ENCODE measurements around the gene SRGAP3. TPM values are rescaled to one million over a fixed set of nuclear protein-coding genes. Genes with fewer than 3 reads are reported as not detected.
A peak's percentile ranks its signal among the peaks of the same experiment; 100 is the strongest.

Gene SRGAP3
- total and polyA plus RNA-seq, 7 experiments from 2014 or later, result 1.4 to 6.0 (median 4.6) TPM

GRCh38 chr3:9179826-9180763 lies 69.4 kb downstream of the SRGAP3 start:
- no peaks in the 10 kb centered on the region for H3K27me3 ChIP-seq (ENCODE audit: control insufficient read depth in 2 of 2, insufficient read depth in 2 of 2, low read length in 2 of 2)
- H3K4me3 Mint-ChIP-seq, result peak overlapping the region; percentile 79 to 88 (median 84)
- peaks cover 18 to 48% (median 30%) of the 10 kb centered on the region in 7 donors for H3K4me1 Mint-ChIP-seq
- peaks cover 0 to 5% (median 0%) of the 10 kb centered on the region in 5 donors for H3K27me3 Mint-ChIP-seq
- H3K27ac ChIP-seq (ENCODE audit: low read depth, low read length), result peak overlapping the region; percentile 4
- peaks cover 0 to 8% (median 0%) of the 10 kb centered on the region in 5 donors for H3K36me3 Mint-ChIP-seq
- POLR2A ChIA-PET, result interaction anchor here (0.6 kb wide), 1 partner anchor 1091 kb away, joined by 5 read pairs; no protein-coding TSS in a partner anchor
- H3K4me1 ChIP-seq (ENCODE audit: control insufficient read depth in 2 of 2, insufficient read depth in 2 of 2, low read length in 2 of 2), result peaks cover 0 to 20% of the 10 kb centered on the region in 2 donors
- no peaks in the 10 kb centered on the region for H3K36me3 ChIP-seq (ENCODE audit: control insufficient read depth in 2 of 3, insufficient read depth in 3 of 3, low read length in 3 of 3)
- ATAC-seq, result peak; percentile 72
- peak in 4 of 9 donors; percentile 13 to 28 (median 14) for DNase-seq
- intact Hi-C loops (cut with micrococcal nuclease), result loop anchor here (1.0 to 5.0 kb wide), 2 partner anchors 12 to 67 kb away; partner anchors contain the start of gene SRGAP3 (in 1 of the 2)
- H3K9me3 Mint-ChIP-seq, result no peaks in the 10 kb centered on the region
- H3K27ac Mint-ChIP-seq, result peak overlapping the region; percentile 48 to 94 (median 76)
- H3K9me3 ChIP-seq (ENCODE audit: control insufficient read depth in 2 of 3, low read length in 3 of 3), result no peaks in the 10 kb centered on the region
- CTCF ChIA-PET, result interaction anchor here (0.6 kb wide), 1 partner anchor 871 kb away, joined by 4 read pairs; no protein-coding TSS in a partner anchor
- peak overlapping the region; percentile 50 for H3K4me3 ChIP-seq (ENCODE audit: low read length)

GRCh38 chr3:9178697-9179096 lies 70.7 kb downstream of the SRGAP3 start:
- POLR2A ChIA-PET, result no interaction called here
- H3K4me1 ChIP-seq (ENCODE audit: control insufficient read depth in 2 of 2, insufficient read depth in 2 of 2, low read length in 2 of 2), result peaks cover 0 to 20% of the 10 kb centered on the region in 2 donors
- ATAC-seq (peak; percentile 18), DNase-seq (no peak)
- H3K27me3 Mint-ChIP-seq, result peaks cover 0 to 4% (median 0%) of the 10 kb centered on the region in 5 donors
- H3K27ac ChIP-seq (ENCODE audit: low read depth, low read length), result no peak overlapping the region
- no peaks in the 10 kb centered on the region for H3K36me3 ChIP-seq (ENCODE audit: control insufficient read depth in 2 of 3, insufficient read depth in 3 of 3, low read length in 3 of 3)
- no peaks in the 10 kb centered on the region for H3K27me3 ChIP-seq (ENCODE audit: control insufficient read depth in 2 of 2, insufficient read depth in 2 of 2, low read length in 2 of 2)
- CTCF ChIA-PET, result no interaction called here
- peaks cover 0 to 8% (median 0%) of the 10 kb centered on the region in 5 donors for H3K36me3 Mint-ChIP-seq
- no peaks in the 10 kb centered on the region for H3K9me3 Mint-ChIP-seq
- H3K27ac Mint-ChIP-seq, result peak overlapping the region in 3 of 9 donors; percentile 15 to 65 (median 30)
- intact Hi-C loops (cut with micrococcal nuclease), result no loop called here
- no peaks in the 10 kb centered on the region for H3K9me3 ChIP-seq (ENCODE audit: control insufficient read depth in 2 of 3, low read length in 3 of 3)
- peak overlapping the region in 3 of 10 donors; percentile 7 to 46 (median 15) for H3K4me3 Mint-ChIP-seq
- no peak overlapping the region for H3K4me3 ChIP-seq (ENCODE audit: low read length)
- peaks cover 18 to 54% (median 31%) of the 10 kb centered on the region in 7 donors for H3K4me1 Mint-ChIP-seq

DNA sequence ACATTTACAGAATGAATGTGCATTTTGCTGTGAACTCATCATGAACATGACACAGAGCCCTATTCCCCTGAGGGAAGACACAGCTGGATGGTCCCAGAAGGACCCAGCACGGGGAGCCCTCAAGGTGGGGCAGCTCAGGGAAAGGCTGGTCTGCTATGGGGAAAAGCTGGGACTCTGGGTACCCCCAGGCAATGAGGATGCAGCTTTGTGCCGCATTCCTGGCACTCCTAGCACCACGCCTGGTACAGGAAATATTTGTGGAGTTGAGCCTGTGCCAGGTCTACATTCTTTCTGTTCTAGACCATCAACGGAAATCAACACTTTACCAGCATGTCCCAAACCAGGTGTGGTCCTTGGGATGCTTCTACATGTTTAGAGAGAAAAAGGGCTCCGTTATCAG lies 74.0 kb downstream of the SRGAP3 start:
- intact Hi-C loops (cut with micrococcal nuclease), result no loop called here
- no peak overlapping the region for H3K27ac Mint-ChIP-seq
- H3K9me3 Mint-ChIP-seq, result no peaks in the 10 kb centered on the region
- ChIA-PET CTCF (no interaction called here), POLR2A (no interaction called here)
- Histone ChIP-seq H3K36me3 (ENCODE audit: control insufficient read depth in 2 of 3, insufficient read depth in 3 of 3, low read length in 3 of 3) (no peaks in the 10 kb centered on the region), H3K9me3 (ENCODE audit: control insufficient read depth in 2 of 3, low read length in 3 of 3) (no peaks in the 10 kb centered on the region), H3K27ac (ENCODE audit: low read depth, low read length) (no peak overlapping the region), H3K27me3 (ENCODE audit: control insufficient read depth in 2 of 2, insufficient read depth in 2 of 2, low read length in 2 of 2) (no peaks in the 10 kb centered on the region), H3K4me1 (ENCODE audit: control insufficient read depth in 2 of 2, insufficient read depth in 2 of 2, low read length in 2 of 2) (peaks cover 9 to 18% of the 10 kb centered on the region in 2 donors), H3K4me3 (ENCODE audit: low read length) (no peak overlapping the region)
- H3K36me3 Mint-ChIP-seq, result peaks cover 0 to 8% (median 0%) of the 10 kb centered on the region in 5 donors
- no peak overlapping the region for H3K4me3 Mint-ChIP-seq
- H3K27me3 Mint-ChIP-seq, result peaks cover 0 to 4% (median 0%) of the 10 kb centered on the region in 5 donors
- H3K4me1 Mint-ChIP-seq, result peaks cover 35 to 53% (median 42%) of the 10 kb centered on the region in 7 donors
- ATAC-seq (no peak), DNase-seq (no peak)

DNA sequence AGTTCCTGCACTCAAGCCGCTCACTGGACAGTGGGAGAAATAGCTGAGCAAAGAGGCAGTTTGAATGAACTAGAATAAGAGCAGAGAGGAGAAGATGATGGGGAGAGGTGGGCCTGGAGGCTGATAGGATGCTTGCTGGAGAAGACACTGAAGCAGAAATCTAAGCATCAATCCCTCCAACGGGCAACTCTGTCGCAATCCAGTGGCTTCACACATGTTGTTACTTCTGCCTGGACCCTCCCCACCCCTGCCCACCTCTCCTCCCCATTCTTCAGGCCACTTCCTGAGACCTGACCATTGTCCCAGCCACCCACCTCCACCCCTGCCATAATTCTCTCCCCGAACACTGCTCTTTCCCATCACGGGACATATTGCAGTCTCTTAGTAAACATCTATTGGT lies 76.0 kb downstream of the SRGAP3 start:
- POLR2A ChIA-PET, result no interaction called here
- Mint-ChIP-seq H3K36me3 (no peaks in the 10 kb centered on the region), H3K4me1 (peaks cover 32 to 49% (median 43%) of the 10 kb centered on the region in 7 donors), H3K9me3 (no peaks in the 10 kb centered on the region), H3K27ac (peak overlapping the region in 3 of 9 donors; percentile 12 to 66 (median 23)), H3K27me3 (no peaks in the 10 kb centered on the region), H3K4me3 (no peak overlapping the region)
- Histone ChIP-seq H3K27ac (ENCODE audit: low read depth, low read length) (no peak overlapping the region), H3K27me3 (ENCODE audit: control insufficient read depth in 2 of 2, insufficient read depth in 2 of 2, low read length in 2 of 2) (no peaks in the 10 kb centered on the region), H3K4me3 (ENCODE audit: low read length) (no peak overlapping the region), H3K9me3 (ENCODE audit: control insufficient read depth in 2 of 3, low read length in 3 of 3) (no peaks in the 10 kb centered on the region), H3K4me1 (ENCODE audit: control insufficient read depth in 2 of 2, insufficient read depth in 2 of 2, low read length in 2 of 2) (peaks cover 28% of the 10 kb centered on the region in 2 donors), H3K36me3 (ENCODE audit: control insufficient read depth in 2 of 3, insufficient read depth in 3 of 3, low read length in 3 of 3) (no peaks in the 10 kb centered on the region)
- CTCF ChIA-PET, result no interaction called here
- intact Hi-C loops (cut with micrococcal nuclease), result no loop called here
- DNase-seq (no peak), ATAC-seq (no peak)

GRCh38 chr3:9172851-9173321 lies 76.6 kb downstream of the SRGAP3 start:
- ChIA-PET POLR2A (no interaction called here), CTCF (interaction anchor here (0.6 kb wide), 1 partner anchor 8 kb away, joined by 3 read pairs; no protein-coding TSS in a partner anchor)
- no peaks in the 10 kb centered on the region for H3K27me3 ChIP-seq (ENCODE audit: control insufficient read depth in 2 of 2, insufficient read depth in 2 of 2, low read length in 2 of 2)
- intact Hi-C loops (cut with micrococcal nuclease), result no loop called here
- DNase-seq, result no peak
- peaks cover 29 to 33% of the 10 kb centered on the region in 2 donors for H3K4me1 ChIP-seq (ENCODE audit: control insufficient read depth in 2 of 2, insufficient read depth in 2 of 2, low read length in 2 of 2)
- H3K27ac ChIP-seq (ENCODE audit: low read depth, low read length), result no peak overlapping the region
- Mint-ChIP-seq H3K4me3 (peak overlapping the region in 1 of 10 donors; percentile 15), H3K27me3 (no peaks in the 10 kb centered on the region), H3K9me3 (no peaks in the 10 kb centered on the region), H3K36me3 (no peaks in the 10 kb centered on the region), H3K4me1 (peaks cover 30 to 55% (median 46%) of the 10 kb centered on the region in 7 donors), H3K27ac (peak overlapping the region in 3 of 9 donors; percentile 12 to 67 (median 66))
- no peaks in the 10 kb centered on the region for H3K9me3 ChIP-seq (ENCODE audit: control insufficient read depth in 2 of 3, low read length in 3 of 3)
- no peak overlapping the region for H3K4me3 ChIP-seq (ENCODE audit: low read length)
- no peaks in the 10 kb centered on the region for H3K36me3 ChIP-seq (ENCODE audit: control insufficient read depth in 2 of 3, insufficient read depth in 3 of 3, low read length in 3 of 3)
- ATAC-seq, result no peak

DNA sequence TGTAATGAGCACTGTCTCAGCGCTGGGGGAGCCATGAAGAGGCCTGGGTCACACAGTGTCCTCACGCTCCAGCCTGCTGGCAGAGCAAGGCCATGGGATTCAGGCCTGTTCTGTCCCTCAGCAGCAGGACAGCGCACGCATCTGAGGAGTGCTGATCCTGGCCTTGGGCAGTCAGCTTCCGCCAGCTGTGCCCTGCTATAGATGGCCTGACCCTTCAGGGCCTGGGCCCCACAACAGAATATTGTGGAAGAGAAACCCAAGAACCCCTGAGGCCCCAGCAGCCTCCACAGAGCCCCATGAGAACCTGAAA lies 78.6 kb downstream of the SRGAP3 start:
- no peak overlapping the region for H3K27ac ChIP-seq (ENCODE audit: low read depth, low read length)
- peak overlapping the region in 4 of 9 donors; percentile 31 to 77 (median 44) for H3K27ac Mint-ChIP-seq
- no peaks in the 10 kb centered on the region for H3K9me3 Mint-ChIP-seq
- intact Hi-C loops (cut with micrococcal nuclease), result no loop called here
- DNase-seq (no peak), ATAC-seq (no peak)
- no peaks in the 10 kb centered on the region for H3K9me3 ChIP-seq (ENCODE audit: control insufficient read depth in 2 of 3, low read length in 3 of 3)
- peaks cover 16 to 58% (median 46%) of the 10 kb centered on the region in 7 donors for H3K4me1 Mint-ChIP-seq
- peak overlapping the region; percentile 3 for H3K4me3 ChIP-seq (ENCODE audit: low read length)
- no peaks in the 10 kb centered on the region for H3K27me3 ChIP-seq (ENCODE audit: control insufficient read depth in 2 of 2, insufficient read depth in 2 of 2, low read length in 2 of 2)
- no peaks in the 10 kb centered on the region for H3K27me3 Mint-ChIP-seq
- ChIA-PET CTCF (no interaction called here), POLR2A (interaction anchor here (0.7 kb wide), 1 partner anchor 1659 kb away, joined by 3 read pairs; no protein-coding TSS in a partner anchor)
- H3K4me1 ChIP-seq (ENCODE audit: control insufficient read depth in 2 of 2, insufficient read depth in 2 of 2, low read length in 2 of 2), result peaks cover 29 to 33% of the 10 kb centered on the region in 2 donors
- H3K36me3 Mint-ChIP-seq, result no peaks in the 10 kb centered on the region
- H3K4me3 Mint-ChIP-seq, result peak overlapping the region in 5 of 10 donors; percentile 63 to 74 (median 71)
- H3K36me3 ChIP-seq (ENCODE audit: control insufficient read depth in 2 of 3, insufficient read depth in 3 of 3, low read length in 3 of 3), result no peaks in the 10 kb centered on the region
